IPS-20b (cell line): ENCODE measurements around the gene AIG1.

ENCODE experiments used
- H3K27ac ChIP-seq: one replicate; pipeline ENCODE4 v1.5.1; 2013; ENCODE audit warnings: low read length
- H3K27me3 ChIP-seq: 2 replicates; pipeline ENCODE4 v1.6.1; 2013; ENCODE audit warnings: mild to moderate bottlenecking, low read length, inconsistent platforms; ENCODE audit not compliant: insufficient read depth
- H3K36me3 ChIP-seq: 2 replicates; pipeline ENCODE4 v1.6.1; 2013; ENCODE audit warnings: low read depth, mild to moderate bottlenecking, inconsistent platforms, low read length, moderate library complexity; ENCODE audit not compliant: insufficient read depth
- H3K4me1 ChIP-seq: 2 replicates; pipeline ENCODE4 v1.6.1; 2013; ENCODE audit warnings: mild to moderate bottlenecking, control low read depth, inconsistent platforms, low read length, moderate library complexity; ENCODE audit not compliant: insufficient read depth
- H3K4me3 ChIP-seq: 2 replicates; pipeline ENCODE4 v1.5.1; 2013; ENCODE audit warnings: mild to moderate bottlenecking, low read length, inconsistent platforms
- H3K9ac ChIP-seq: 2 replicates; pipeline ENCODE4 v1.6.1; 2013; ENCODE audit warnings: low read depth, mild to moderate bottlenecking, inconsistent platforms, low read length, moderate library complexity
- H3K9me3 ChIP-seq: 2 replicates; pipeline ENCODE4 v1.6.1; 2013; ENCODE audit warnings: mild to moderate bottlenecking, low read depth, low read length, inconsistent platforms; ENCODE audit not compliant: insufficient read depth

AIG1 gene

GRCh38 chr6:143058987-143059386, 1.7 kb upstream of the AIG1 start:
- Histone ChIP-seq H3K9me3 (no peaks in the 10 kb centered on the region), H3K4me1 (peaks cover 22% of the 10 kb centered on the region), H3K27ac (no peak overlapping the region), H3K9ac (no peak overlapping the region), H3K36me3 (no peaks in the 10 kb centered on the region), H3K4me3 (no peak overlapping the region), H3K27me3 (no peaks in the 10 kb centered on the region)

GRCh38 chr6:143059663-143060353, 881 bp upstream of the AIG1 start:
- Histone ChIP-seq H3K27me3 (no peaks in the 10 kb centered on the region), H3K4me1 (peaks cover 31% of the 10 kb centered on the region), H3K36me3 (no peaks in the 10 kb centered on the region), H3K4me3 (peak overlapping the region; percentile 86), H3K27ac (no peak overlapping the region), H3K9me3 (no peaks in the 10 kb centered on the region), H3K9ac (peak overlapping the region; percentile 47; the same call in 1 of the 2 replicates)

- Histone ChIP-seq H3K27ac (no peak overlapping the region), H3K9ac (peak overlapping the region; percentile 47; the same call in 1 of the 2 replicates), H3K4me1 (peaks cover 32% of the 10 kb centered on the region), H3K9me3 (no peaks in the 10 kb centered on the region), H3K36me3 (no peaks in the 10 kb centered on the region), H3K27me3 (no peaks in the 10 kb centered on the region), H3K4me3 (peak overlapping the region; percentile 86)
Measured at GRCh38 chr6:143060354-143060805, 309 bp upstream of the AIG1 start.

- Histone ChIP-seq H3K9me3 (no peaks in the 10 kb centered on the region), H3K4me3 (peak overlapping the region; percentile 82), H3K27ac (peak overlapping the region; percentile 39), H3K9ac (peak overlapping the region; percentile 87; the same call in 1 of the 2 replicates), H3K4me1 (peaks cover 28% of the 10 kb centered on the region), H3K36me3 (no peaks in the 10 kb centered on the region), H3K27me3 (no peaks in the 10 kb centered on the region)
Measured at GRCh38 chr6:143061597-143062385, 1.1 kb downstream of the AIG1 start.

GRCh38 chr6:143062551-143062950, 1.9 kb downstream of the AIG1 start:
- no peaks in the 10 kb centered on the region for H3K9me3 ChIP-seq
- peak overlapping the region; percentile 82 for H3K4me3 ChIP-seq
- H3K4me1 ChIP-seq, result peaks cover 32% of the 10 kb centered on the region
- H3K27me3 ChIP-seq, result no peaks in the 10 kb centered on the region
- peak overlapping the region; percentile 9 for H3K27ac ChIP-seq
- no peaks in the 10 kb centered on the region for H3K36me3 ChIP-seq
- H3K9ac ChIP-seq, result peak overlapping the region; percentile 87; the same call in 1 of the 2 replicates

GRCh38 chr6:143063631-143064030, 2.9 kb downstream of the AIG1 start:
- H3K9ac ChIP-seq, result peak overlapping the region; percentile 17; the same call in 1 of the 2 replicates
- 0 out of 2 replicates have a peak overlapping the region, but pooled peaks have one; percentile 9 for H3K4me3 ChIP-seq
- no peaks in the 10 kb centered on the region for H3K36me3 ChIP-seq
- no peak overlapping the region for H3K27ac ChIP-seq
- H3K9me3 ChIP-seq, result no peaks in the 10 kb centered on the region
- H3K27me3 ChIP-seq, result no peaks in the 10 kb centered on the region
- H3K4me1 ChIP-seq, result peaks cover 39% of the 10 kb centered on the region

- Histone ChIP-seq H3K9ac (no peak overlapping the region), H3K36me3 (no peaks in the 10 kb centered on the region), H3K9me3 (no peaks in the 10 kb centered on the region), H3K27me3 (no peaks in the 10 kb centered on the region), H3K4me1 (peaks cover 39% of the 10 kb centered on the region), H3K27ac (no peak overlapping the region), H3K4me3 (no peak overlapping the region)
Measured at GRCh38 chr6:143064271-143064670, 3.6 kb downstream of the AIG1 start.

- Histone ChIP-seq H3K27me3 (no peaks in the 10 kb centered on the region), H3K9me3 (no peaks in the 10 kb centered on the region), H3K4me3 (no peak overlapping the region), H3K9ac (no peak overlapping the region), H3K27ac (peak overlapping the region; percentile 16), H3K4me1 (peaks cover 33% of the 10 kb centered on the region), H3K36me3 (no peaks in the 10 kb centered on the region)
Measured at GRCh38 chr6:143064951-143065683, 4.4 kb downstream of the AIG1 start.

GRCh38 chr6:143068001-143068400, 7.3 kb downstream of the AIG1 start:
- Histone ChIP-seq H3K9ac (no peak overlapping the region), H3K27me3 (no peaks in the 10 kb centered on the region), H3K9me3 (no peaks in the 10 kb centered on the region), H3K4me1 (peaks cover 30% of the 10 kb centered on the region), H3K4me3 (no peak overlapping the region), H3K27ac (no peak overlapping the region), H3K36me3 (no peaks in the 10 kb centered on the region)

GRCh38 chr6:143074101-143074500, 13.4 kb downstream of the AIG1 start:
- H3K9ac ChIP-seq, result no peak overlapping the region
- peaks cover 5% of the 10 kb centered on the region; the same call in 1 of the 2 replicates for H3K4me1 ChIP-seq
- H3K4me3 ChIP-seq, result no peak overlapping the region
- no peaks in the 10 kb centered on the region for H3K9me3 ChIP-seq
- no peaks in the 10 kb centered on the region for H3K27me3 ChIP-seq
- no peak overlapping the region for H3K27ac ChIP-seq
- no peaks in the 10 kb centered on the region for H3K36me3 ChIP-seq

- no peak overlapping the region for H3K4me3 ChIP-seq
- H3K9me3 ChIP-seq, result no peaks in the 10 kb centered on the region
- H3K27me3 ChIP-seq, result no peaks in the 10 kb centered on the region
- peaks cover 7% of the 10 kb centered on the region; the same call in 1 of the 2 replicates for H3K4me1 ChIP-seq
- H3K27ac ChIP-seq, result no peak overlapping the region
- H3K36me3 ChIP-seq, result no peaks in the 10 kb centered on the region
- no peak overlapping the region for H3K9ac ChIP-seq
Measured at GRCh38 chr6:143074670-143075318, 14.1 kb downstream of the AIG1 start.
